Ureter (tissue), 1 donor: Measurements from ENCODE around the gene PLVAP. TPM values are rescaled to one million over a fixed set of nuclear protein-coding genes. Genes with fewer than 3 reads are reported as not detected.

Experiments
- DNase-seq: peaks from one replicate; pipeline ENCODE4 v3.0.0-alpha.2; 2020; ENCODE audit warnings: low spot score
- total RNA-seq: library from RNA; stranded (reverse); gene quantifications from one replicate; pipeline ENCODE4 v1.2.4, GENCODE V29; 2023
- donor health status: DM: yes; HTN: yes; CAD: no.

Gene PLVAP
- total RNA-seq, 1 donor from 2014 or later, result 159 TPM

DNA sequence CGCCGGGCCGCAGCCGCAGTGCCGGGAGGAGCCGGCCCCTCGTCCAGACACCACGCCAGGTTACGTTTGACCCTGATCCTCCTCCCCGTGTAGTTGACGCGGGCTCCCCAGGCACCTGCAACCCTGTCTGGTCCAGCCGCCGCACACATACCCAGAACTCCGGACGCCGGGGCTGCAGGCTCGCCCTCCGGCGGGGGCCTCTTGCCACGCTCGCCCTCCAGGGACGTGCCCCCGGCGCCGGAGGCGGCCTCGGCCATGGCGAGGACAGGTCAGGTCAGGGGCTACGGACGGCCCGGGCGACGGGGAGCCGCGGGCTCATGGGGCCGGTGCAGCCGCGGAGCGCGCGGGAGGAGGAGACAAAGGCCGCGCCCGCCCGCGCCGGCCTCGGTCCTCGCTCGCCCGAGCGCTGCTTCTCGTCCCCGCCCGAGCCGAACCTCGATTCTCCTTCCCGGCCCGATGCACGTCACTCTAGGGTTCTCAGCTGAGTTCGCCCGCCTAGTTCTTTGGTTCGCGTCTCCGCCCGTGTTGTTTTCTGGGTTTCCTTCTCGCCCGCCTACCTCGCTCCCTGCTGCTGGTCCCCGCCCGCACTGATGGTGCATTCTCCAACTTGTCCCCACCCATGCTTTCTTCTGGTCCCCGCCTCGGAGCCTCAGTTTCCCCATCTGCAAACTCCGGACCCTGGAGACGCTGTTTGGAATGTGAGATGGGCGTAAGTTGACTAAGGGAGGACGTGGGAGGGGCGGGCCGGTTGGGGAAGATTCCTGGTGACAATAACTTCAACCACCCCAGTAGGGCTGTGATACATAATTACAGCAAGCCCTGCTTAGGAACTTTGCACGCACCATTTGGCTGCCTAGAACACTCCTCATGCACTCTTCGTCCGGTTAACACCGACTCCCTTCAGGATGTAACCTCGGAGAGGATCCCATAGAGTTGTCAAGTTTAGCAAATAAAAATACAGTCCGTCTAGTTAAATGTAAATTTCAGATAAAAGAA lies 42.4 kb downstream of the PLVAP start, which contains the start of gene ANO8:
TSS of gene ANO8 (minus strand) at position 442 of the 996 bp plus-strand sequence. CDS start at position 257, 185 bp downstream.
- peak; percentile 94 for DNase-seq

GRCh38 chr19:17333611-17334413 lies 43.3 kb downstream of the PLVAP start:
- DNase-seq, result no peak

DNA sequence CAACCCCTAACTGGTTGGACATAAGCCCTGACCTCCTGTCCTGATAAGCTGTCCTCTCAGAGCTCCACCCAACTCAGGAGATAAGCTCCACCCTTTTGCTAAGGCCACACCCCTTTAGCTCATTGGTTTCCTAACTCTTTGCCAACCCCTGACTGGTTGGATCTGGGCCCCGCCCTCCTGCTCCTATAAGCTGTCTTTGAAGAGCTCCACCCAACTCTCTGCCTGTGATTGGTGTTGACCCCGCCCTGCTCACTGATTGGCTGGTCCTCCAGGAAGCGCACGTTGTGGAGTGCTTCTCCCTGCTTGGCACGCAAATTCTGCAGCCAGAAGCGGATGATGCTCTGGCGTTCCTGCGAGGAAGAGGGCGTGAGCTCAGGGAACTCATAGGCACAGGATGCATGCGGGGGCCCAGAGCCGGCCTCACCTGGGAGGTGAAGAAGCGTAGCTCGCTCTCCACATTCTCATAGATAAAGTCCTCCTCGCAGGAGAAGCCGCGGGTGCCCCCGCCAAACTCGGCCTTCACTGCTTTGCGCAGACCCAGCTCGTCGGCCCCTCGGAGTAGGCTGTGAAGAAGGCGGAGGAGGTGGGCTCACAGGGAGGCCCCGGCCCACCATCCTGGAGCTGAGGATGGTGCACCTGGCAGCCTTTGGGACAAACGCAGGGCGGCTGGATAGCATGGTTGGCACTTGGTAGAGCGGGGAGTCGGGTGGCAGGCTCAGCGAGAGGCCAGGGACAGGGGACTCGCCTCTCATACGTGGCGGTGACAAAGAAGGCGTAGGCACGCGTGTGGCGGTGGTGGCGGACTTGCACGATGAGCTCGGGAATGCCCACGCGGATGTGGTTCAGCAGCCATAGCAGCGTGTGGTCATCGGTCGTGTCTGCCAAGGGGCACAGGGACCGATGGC lies 44.2 kb downstream of the PLVAP start:
- DNase-seq, result no peak

- no peak for DNase-seq
Observed at GRCh38 chr19:17332360-17332676, 44.8 kb downstream of the PLVAP start.

DNA sequence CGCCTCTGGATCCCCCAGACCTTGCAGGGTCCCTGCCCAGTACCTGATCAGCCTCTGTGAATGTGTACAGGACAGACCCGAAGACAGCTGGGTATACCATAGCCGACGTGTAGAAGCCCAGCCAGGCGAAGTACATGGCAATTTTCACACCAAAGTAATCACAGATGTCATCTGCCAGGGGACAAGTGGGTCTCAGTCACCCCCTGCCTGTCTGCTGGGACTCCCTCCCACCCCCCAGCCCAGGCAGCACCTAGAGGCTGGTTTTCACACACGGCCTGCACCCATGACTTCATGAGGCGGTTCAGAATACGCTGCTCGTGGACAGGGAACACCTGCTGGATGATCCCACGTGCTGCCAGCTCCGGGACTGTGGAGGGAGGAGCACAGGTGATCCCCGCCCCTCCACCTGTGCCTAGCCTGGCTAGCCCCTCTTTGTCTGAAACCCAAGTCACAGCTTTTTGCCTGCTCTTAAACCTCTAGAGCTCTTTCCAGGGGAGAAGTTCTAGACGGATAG lies 46.0 kb downstream of the PLVAP start:
- no peak for DNase-seq

DNA sequence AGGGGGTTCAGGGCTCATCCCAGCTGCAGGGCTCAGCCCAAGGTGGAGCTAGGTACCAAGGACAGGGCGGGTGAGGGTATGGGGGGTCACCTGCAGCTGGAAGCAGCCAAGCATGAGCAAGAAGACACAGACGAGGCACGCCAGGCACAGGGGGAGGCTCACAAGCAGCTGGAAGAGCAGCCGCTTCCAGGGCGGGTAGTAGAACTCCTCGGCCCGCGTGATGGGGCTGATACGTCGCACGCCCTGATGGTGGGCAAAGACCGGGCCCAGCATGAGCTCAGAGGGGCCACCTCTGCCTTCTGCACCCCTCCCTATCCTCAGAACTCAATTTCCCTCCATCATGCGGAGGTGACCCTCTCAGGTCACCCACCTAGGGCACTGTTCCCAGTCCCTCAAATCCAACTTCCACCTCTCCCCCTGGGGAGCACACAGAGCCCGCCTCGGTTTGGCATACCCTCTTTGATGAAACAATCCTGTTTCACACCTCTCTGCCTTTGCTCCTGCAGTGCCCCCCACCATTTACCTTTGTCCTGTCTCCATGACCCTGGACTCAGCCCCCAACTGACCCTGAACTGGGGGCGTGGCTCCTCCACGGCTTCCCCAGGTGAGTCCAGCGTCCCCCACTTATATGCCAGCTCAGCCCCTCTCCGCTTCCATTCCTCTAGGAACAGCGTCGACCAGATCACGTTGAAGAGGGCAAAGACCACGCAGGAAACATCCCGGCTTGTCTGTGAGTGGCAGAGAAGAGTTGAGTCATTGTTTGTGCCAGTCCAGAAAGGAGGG lies 46.7 kb downstream of the PLVAP start:
- no peak for DNase-seq

DNA sequence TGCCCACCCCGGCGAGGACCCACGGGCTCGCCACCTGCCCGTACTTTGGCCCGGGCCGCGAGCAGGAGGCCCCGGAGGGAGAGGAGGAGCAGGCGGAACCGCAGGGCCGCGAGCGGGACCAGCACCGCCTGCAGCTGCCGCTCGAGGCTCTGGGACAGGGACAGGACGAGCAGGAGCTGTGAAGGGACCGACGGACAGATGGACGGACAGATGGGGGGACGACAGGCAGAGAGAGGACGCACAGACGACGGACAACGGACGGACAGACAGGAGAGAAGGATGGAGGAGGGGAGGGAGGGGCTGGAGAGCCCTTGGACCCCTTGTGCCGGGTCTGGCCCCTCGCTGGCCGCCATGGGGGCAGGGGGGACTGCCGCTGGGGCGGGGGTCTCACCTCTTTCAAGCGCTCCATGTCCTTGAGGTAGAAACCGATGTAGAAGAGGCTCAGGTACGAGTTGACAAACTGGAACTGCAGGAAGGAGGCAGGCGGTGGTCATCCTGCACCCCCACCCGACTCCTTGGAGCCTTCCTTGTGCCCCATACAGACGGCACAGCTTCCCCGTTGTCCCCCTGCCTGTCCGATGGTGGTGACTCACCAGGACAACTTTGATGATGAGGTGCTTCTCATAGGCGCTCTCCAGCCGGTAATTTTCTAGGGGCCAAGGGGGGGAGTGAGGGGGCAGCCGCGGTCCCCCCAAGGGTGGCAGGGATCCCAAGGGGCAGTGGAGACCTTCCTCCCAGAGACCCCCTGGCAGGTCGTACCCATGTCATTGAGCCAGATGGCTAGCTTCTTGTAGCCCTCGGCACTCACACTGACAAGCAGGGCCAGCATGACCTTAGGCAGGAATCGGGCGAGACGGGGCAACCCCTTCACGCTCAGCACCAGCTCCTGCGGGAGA lies 47.5 kb downstream of the PLVAP start:
- no peak for DNase-seq

GRCh38 chr19:17328517-17329365 lies 48.4 kb downstream of the PLVAP start:
- DNase-seq, result no peak

- peak; percentile 75 for DNase-seq
Observed at GRCh38 chr19:17327654-17328516, 49.3 kb downstream of the PLVAP start.

DNA sequence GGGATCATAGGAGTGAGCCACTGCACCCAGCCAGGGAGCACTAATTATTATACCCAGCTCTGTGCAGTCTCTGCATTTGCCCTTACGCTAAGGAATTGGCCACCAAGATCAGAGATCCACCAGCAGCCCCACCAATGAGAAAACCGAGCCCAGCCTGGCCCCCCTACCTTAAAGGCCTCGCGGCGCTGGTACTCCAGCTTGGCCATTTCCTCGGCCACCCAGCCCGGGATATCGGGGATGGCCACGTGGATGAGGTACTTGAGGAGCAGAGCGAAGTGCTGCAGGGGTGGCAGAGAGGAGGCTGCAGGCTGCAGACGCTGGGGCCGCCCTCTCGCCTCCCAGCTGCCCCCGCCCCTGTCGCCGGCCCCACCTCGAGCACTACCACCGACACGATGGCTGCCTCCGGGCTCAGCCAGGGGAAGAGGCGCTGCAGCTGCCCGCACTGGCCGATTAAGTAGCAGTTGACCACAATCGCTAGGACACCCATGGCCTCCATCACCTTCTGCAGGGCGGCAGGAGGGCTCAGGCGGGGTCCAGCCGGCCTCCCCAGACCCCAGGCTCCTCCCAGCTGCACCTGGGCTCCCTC lies 50.0 kb downstream of the PLVAP start:
- DNase-seq, result no peak

DNA sequence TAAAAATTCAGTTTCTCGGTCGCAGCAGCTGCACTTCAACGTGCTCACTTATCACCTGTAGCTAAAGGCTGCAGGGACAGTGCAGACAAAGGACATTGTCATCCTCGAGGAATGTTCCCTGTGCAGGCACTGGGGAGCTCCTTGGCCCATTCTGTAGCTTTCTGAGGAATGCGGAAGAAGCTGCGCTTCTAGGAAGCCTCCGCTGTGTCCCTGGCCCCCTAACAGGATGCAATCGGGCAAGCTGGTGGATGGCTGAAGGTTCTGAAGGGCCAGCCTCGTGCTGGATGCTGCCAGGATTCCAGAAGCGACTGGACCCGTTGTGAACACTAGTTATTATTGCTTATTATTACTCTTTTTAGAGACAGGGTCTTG lies 50.6 kb downstream of the PLVAP start:
- DNase-seq, result no peak

GRCh38 chr19:17325881-17326594 lies 51.1 kb downstream of the PLVAP start:
- DNase-seq, result peak; percentile 79

DNA sequence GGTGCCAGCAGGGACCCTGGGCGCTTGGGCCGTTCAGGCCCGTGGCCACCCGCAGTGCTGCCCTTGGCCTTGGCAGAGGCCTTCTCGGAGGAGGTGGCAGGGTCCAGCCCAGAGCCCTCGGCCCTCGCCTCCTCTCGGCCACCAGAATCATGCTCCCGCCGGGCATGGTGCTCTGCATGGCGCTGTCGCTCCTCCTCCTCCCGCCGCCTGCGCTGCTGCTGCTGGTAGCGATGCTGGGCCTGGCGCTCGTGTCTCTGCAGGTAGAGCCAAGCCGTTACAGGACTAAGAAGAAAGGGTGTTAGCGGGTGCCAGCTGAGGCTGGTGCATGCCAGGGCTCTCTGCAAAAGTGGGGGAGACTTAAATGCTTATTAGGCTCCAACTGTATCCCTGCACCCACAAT lies 52.0 kb downstream of the PLVAP start:
- no peak for DNase-seq

- DNase-seq, result no peak
Observed at GRCh38 chr19:17324357-17325114, 52.6 kb downstream of the PLVAP start.

GRCh38 chr19:17323964-17324332 lies 53.2 kb downstream of the PLVAP start:
- no peak for DNase-seq
